ENCODE measurements around the gene ANKRD16.

DNA sequence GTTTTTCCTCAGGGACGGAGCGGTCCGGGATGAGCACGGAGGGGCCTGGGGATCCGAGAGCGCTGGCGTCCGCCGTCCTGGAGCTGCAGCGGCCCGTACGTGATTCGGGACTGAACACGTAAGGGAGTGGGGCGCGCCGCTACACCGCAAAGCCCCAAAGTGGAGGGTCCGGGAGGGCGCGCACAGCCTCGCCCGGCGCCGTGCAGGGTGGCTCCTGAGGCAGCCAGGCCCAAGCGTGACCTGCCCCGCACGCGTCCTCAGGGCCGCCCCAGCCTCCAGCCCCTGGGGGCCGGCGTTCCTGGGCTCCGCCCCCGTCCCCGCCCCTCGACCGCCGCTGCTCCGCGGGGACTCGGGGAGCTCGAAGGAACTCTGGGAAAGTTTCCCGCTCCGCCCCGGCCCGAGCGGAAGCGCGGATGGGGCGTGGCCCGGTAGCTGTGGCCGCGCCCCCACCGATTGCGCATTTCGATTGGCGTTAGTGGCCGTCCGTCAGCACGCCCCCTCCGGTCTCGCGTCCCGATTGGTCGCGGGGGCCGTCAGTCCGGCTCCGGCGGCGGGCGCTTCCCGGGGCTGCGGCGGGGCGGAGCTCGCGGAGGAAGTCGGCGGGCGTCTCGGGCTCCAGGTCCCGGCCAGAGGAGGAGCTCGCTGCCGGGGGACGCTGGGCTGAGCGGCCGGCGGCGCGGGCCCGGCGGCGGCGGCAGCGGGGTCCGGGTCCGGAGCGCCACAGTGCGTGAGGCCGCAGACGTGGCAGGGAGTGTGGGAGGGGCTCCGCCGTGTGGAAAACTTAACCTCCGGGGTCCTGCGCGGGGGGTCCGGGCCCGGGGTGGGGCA lies at the start of gene ANKRD16, which contains the start of gene FBH1:
- TF ChIP-seq, protein P1, sequence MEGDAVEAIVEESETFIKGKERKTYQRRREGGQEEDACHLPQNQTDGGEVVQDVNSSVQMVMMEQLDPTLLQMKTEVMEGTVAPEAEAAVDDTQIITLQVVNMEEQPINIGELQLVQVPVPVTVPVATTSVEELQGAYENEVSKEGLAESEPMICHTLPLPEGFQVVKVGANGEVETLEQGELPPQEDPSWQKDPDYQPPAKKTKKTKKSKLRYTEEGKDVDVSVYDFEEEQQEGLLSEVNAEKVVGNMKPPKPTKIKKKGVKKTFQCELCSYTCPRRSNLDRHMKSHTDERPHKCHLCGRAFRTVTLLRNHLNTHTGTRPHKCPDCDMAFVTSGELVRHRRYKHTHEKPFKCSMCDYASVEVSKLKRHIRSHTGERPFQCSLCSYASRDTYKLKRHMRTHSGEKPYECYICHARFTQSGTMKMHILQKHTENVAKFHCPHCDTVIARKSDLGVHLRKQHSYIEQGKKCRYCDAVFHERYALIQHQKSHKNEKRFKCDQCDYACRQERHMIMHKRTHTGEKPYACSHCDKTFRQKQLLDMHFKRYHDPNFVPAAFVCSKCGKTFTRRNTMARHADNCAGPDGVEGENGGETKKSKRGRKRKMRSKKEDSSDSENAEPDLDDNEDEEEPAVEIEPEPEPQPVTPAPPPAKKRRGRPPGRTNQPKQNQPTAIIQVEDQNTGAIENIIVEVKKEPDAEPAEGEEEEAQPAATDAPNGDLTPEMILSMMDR (conservative IDR thresholded peaks at IDR 0.05; ENCODE audit: low read depth, low read length) = no peak
- no peak for TF ChIP-seq EZH2 (IDR thresholded peaks at IDR 0.05; ENCODE audit: low read length, unreplicated experiment)

Data from PC-3 (cell line).